WTC11 (cell line): Measurements from ENCODE around the gene KLHDC8A. TPM values are rescaled to one million over a fixed set of nuclear protein-coding genes. Genes with fewer than 3 reads are reported as not detected.

Experiments used
- ATAC-seq: fragments of 200-7000 bp; cut with Tn5 transposase; 2 replicates; pipeline ENCODE4 v1.10.0; 2021; ENCODE audit warnings: mild to moderate bottlenecking, moderate library complexity
- CTCF ChIA-PET: fragments of 300-600 bp; sonication (Branson Sonifier 250); formaldehyde crosslinking; loops from one replicate; lab custom pipeline; 2021; ENCODE audit warnings: antibody characterized with exemption; lab: Charles Lee
- POLR2A ChIA-PET: fragments of 350-600 bp; sonication (Branson Sonifier 250); formaldehyde crosslinking; loops from one replicate; lab custom pipeline; 2021; ENCODE audit warnings: antibody characterized with exemption; lab: Charles Lee
- DNase-seq: peaks from one replicate; pipeline ENCODE4 v3.0.0; 2021; ENCODE audit warnings: low spot score
- H3K27ac Mint-ChIP-seq: 2 replicates; pipeline ENCODE4 v1.8.0; 2021; ENCODE audit warnings: mixed read lengths
- H3K27me3 Mint-ChIP-seq: 2 replicates; pipeline ENCODE4 v1.8.0; 2021; ENCODE audit warnings: low read depth, mild to moderate bottlenecking, moderate library complexity, mixed read lengths
- H3K36me3 Mint-ChIP-seq: 2 replicates; pipeline ENCODE4 v1.8.0; 2021; ENCODE audit warnings: mixed read lengths
- H3K4me1 Mint-ChIP-seq: 2 replicates; pipeline ENCODE4 v1.8.0; 2022; ENCODE audit warnings: mixed read lengths
- H3K4me3 Mint-ChIP-seq: 2 replicates; pipeline ENCODE4 v1.8.0; 2021; ENCODE audit warnings: mild to moderate bottlenecking, moderate library complexity, mixed read lengths
- H3K9me3 Mint-ChIP-seq: 2 replicates; pipeline ENCODE4 v1.8.0; 2021; ENCODE audit warnings: mixed read lengths
- AR ChIP-seq: fragments of 250-450 bp; sonication (Bioruptor Pico); IDR thresholded peaks from 2 replicates; pipeline ENCODE4 v1.9.0; 2021; ENCODE audit warnings: mild to moderate bottlenecking
- ARID4B ChIP-seq: sonication (generic); formaldehyde crosslinking; IDR thresholded peaks from 2 replicates; pipeline ENCODE4 v1.8.0; 2023; ENCODE audit warnings: missing genetic modification reagents, mild to moderate bottlenecking, borderline replicate concordance
- ATF6 ChIP-seq: sonication (generic); formaldehyde crosslinking; IDR thresholded peaks from 2 replicates; pipeline ENCODE4 v1.8.1; 2023; ENCODE audit warnings: mild to moderate bottlenecking, missing genetic modification reagents
- ELF4 ChIP-seq: sonication (generic); formaldehyde crosslinking; IDR thresholded peaks from 2 replicates; pipeline ENCODE4 v1.8.1; 2022; ENCODE audit warnings: low read depth, mild to moderate bottlenecking, moderate library complexity, missing genetic modification reagents
- GABPB1 ChIP-seq: sonication (generic); formaldehyde crosslinking; IDR thresholded peaks from 2 replicates; pipeline ENCODE4 v1.8.1; 2023; ENCODE audit warnings: mild to moderate bottlenecking, missing genetic modification reagents
- HMGA2 ChIP-seq: fragments of 250-450 bp; sonication (Bioruptor Pico); IDR thresholded peaks from 2 replicates; pipeline ENCODE4 v1.4.0; 2021; ENCODE audit warnings: mild to moderate bottlenecking, moderate library complexity
- IRF2 ChIP-seq: sonication (generic); formaldehyde crosslinking; IDR thresholded peaks from 2 replicates; pipeline ENCODE4 v1.8.0; 2022; ENCODE audit warnings: low read depth, missing genetic modification reagents, borderline replicate concordance
- MAX ChIP-seq: sonication (generic); formaldehyde crosslinking; IDR thresholded peaks from 2 replicates; pipeline ENCODE4 v1.8.0; 2022; ENCODE audit warnings: mild to moderate bottlenecking, missing genetic modification reagents
- MLX ChIP-seq: sonication (generic); formaldehyde crosslinking; IDR thresholded peaks from 2 replicates; pipeline ENCODE4 v1.8.1; 2023; ENCODE audit warnings: mild to moderate bottlenecking, missing genetic modification reagents, moderate library complexity
- MXD4 ChIP-seq: fragments of 250-450 bp; sonication (Bioruptor Pico); IDR thresholded peaks from 2 replicates; pipeline ENCODE4 v1.8.0; 2021; ENCODE audit warnings: mild to moderate bottlenecking, moderate library complexity, borderline replicate concordance
- NFYB ChIP-seq: sonication (generic); formaldehyde crosslinking; conservative IDR thresholded peaks from 2 replicates; pipeline ENCODE4 v1.8.0; 2022; ENCODE audit warnings: low read depth, missing genetic modification reagents
- OVOL2 ChIP-seq: fragments of 250-450 bp; sonication (Bioruptor Pico); IDR thresholded peaks from 2 replicates; pipeline ENCODE4 v1.9.0; 2021; ENCODE audit warnings: mild to moderate bottlenecking, borderline replicate concordance
- SOX15 ChIP-seq: fragments of 250-450 bp; sonication (Bioruptor Pico); IDR thresholded peaks from 2 replicates; pipeline ENCODE4 v1.9.0; 2021; ENCODE audit warnings: mild to moderate bottlenecking
- USF2 ChIP-seq: sonication (generic); formaldehyde crosslinking; IDR thresholded peaks from 2 replicates; pipeline ENCODE4 v1.8.1; 2023; ENCODE audit warnings: mild to moderate bottlenecking, missing genetic modification reagents, moderate library complexity
- ZNF232 ChIP-seq: sonication (generic); formaldehyde crosslinking; IDR thresholded peaks from 2 replicates; pipeline ENCODE4 v1.8.0; 2022; ENCODE audit warnings: mild to moderate bottlenecking, missing genetic modification reagents
- ZNF263 ChIP-seq: sonication (generic); formaldehyde crosslinking; IDR thresholded peaks from 2 replicates; pipeline ENCODE4 v1.8.1; 2022; ENCODE audit warnings: low read depth, mild to moderate bottlenecking, moderate library complexity, missing genetic modification reagents
- ZNF416 ChIP-seq: fragments of 250-450 bp; sonication (Bioruptor Pico); IDR thresholded peaks from 2 replicates; pipeline ENCODE4 v1.9.0; 2021; ENCODE audit warnings: mild to moderate bottlenecking, inconsistent platforms
- ZNF423 ChIP-seq: fragments of 250-450 bp; sonication (Bioruptor Pico); IDR thresholded peaks from 2 replicates; pipeline ENCODE4 v2.1.2; 2022; ENCODE audit warnings: mild to moderate bottlenecking, moderate library complexity
- total RNA-seq: library from RNA; stranded (reverse); gene quantifications from 3 replicates; pipeline ENCODE4 v1.2.3, GENCODE V29; 2021

Gene KLHDC8A
- total RNA-seq, 1 experiment from 2014 or later, result 1.7 TPM

- ChIA-PET POLR2A (no interaction called here), CTCF (interaction anchor here (1.3 to 3.7 kb wide), 3 partner anchors 15 to 34 kb away, joined by 3 to 29 read pairs (median 9); no protein-coding TSS in a partner anchor)
- no peaks in the 10 kb centered on the region; the same call in 1 of the 2 replicates for H3K27me3 Mint-ChIP-seq
- no peaks in the 10 kb centered on the region for H3K9me3 Mint-ChIP-seq
- no peak overlapping the region for H3K27ac Mint-ChIP-seq
- ATAC-seq (no peak), DNase-seq (no peak)
- no peak overlapping the region for H3K4me3 Mint-ChIP-seq
- no peaks in the 10 kb centered on the region for H3K36me3 Mint-ChIP-seq
- H3K4me1 Mint-ChIP-seq, result peaks cover 34% of the 10 kb centered on the region
- TF ChIP-seq OVOL2 (CRISPR knock-in tag), result no peak
- TF ChIP-seq MLX, result no peak
- no peak for TF ChIP-seq IRF2 (CRISPR knock-in tag)
- TF ChIP-seq ARID4B, result no peak
- no peak for TF ChIP-seq AR (CRISPR knock-in tag)
- no peak for TF ChIP-seq MXD4 (CRISPR knock-in tag)
- TF ChIP-seq HMGA2 (CRISPR knock-in tag), result no peak
- no peak for TF ChIP-seq ZNF263 (CRISPR knock-in tag)
- no peak for TF ChIP-seq ATF6
- no peak for TF ChIP-seq MAX (CRISPR knock-in tag)
- TF ChIP-seq ZNF416, result no peak
These were observed 13.0 kb upstream of the KLHDC8A start for GRCh38 chr1:205369701-205370123.

- no peak for ATAC-seq
- Mint-ChIP-seq H3K36me3 (no peaks in the 10 kb centered on the region), H3K4me3 (no peak overlapping the region)
- DNase-seq, result no peak
- POLR2A ChIA-PET, result interaction anchor here (0.5 kb wide), 1 partner anchor 8 kb away, joined by 3 read pairs; no protein-coding TSS in a partner anchor
- no peak for TF ChIP-seq ZNF423 (CRISPR knock-in tag)
- TF ChIP-seq ELF4 (CRISPR knock-in tag), result no peak
- no peak for TF ChIP-seq USF2 (CRISPR knock-in tag)
- TF ChIP-seq NFYB (CRISPR knock-in tag), result no peak
- no peak for TF ChIP-seq GABPB1
- no peak for TF ChIP-seq ZNF232 (CRISPR knock-in tag)
- no peak for TF ChIP-seq SOX15 (CRISPR knock-in tag)
- TF ChIP-seq, all 79 proteins: peak for 0
- no peak overlapping the region for H3K27ac Mint-ChIP-seq
- CTCF ChIA-PET, result interaction anchor here (1.3 to 2.0 kb wide), 2 partner anchors 14 to 62 kb away, joined by 3 to 9 read pairs; no protein-coding TSS in a partner anchor
- H3K27me3 Mint-ChIP-seq, result no peaks in the 10 kb centered on the region; the same call in 1 of the 2 replicates
- no peaks in the 10 kb centered on the region for H3K9me3 Mint-ChIP-seq
- H3K4me1 Mint-ChIP-seq, result peaks cover 22% of the 10 kb centered on the region
These were observed 11.8 kb upstream of the KLHDC8A start for GRCh38 chr1:205368478-205368877.
